SK-N-SH treated with all-trans-retinoic acid at 6 μM for 48 hours (cell line): ENCODE data around the gene VMP1.

Experiments used
- ATAC-seq: fragments of 200-7000 bp; cut with Tn5 transposase; 3 replicates; pipeline ENCODE4 v1.9.1; 2020; ENCODE audit warnings: mild to moderate bottlenecking, moderate library complexity
- ARNTL ChIP-seq: fragments of 450-650 bp; formaldehyde crosslinking; IDR thresholded peaks from 2 replicates; pipeline ENCODE4 v1.5.0; 2020; ENCODE audit warnings: low read depth, mild to moderate bottlenecking, moderate library complexity, borderline replicate concordance
- BACH2 ChIP-seq: fragments of 250-450 bp; sonication (Bioruptor Pico); IDR thresholded peaks from 2 replicates; pipeline ENCODE4 v1.9.0; 2021; ENCODE audit warnings: mild to moderate bottlenecking, borderline replicate concordance
- CSDC2 ChIP-seq: fragments of 250-450 bp; sonication (Bioruptor Pico); IDR thresholded peaks from 2 replicates; pipeline ENCODE4 v1.5.0; 2020; ENCODE audit warnings: mild to moderate bottlenecking, moderate library complexity
- ESRRG ChIP-seq: fragments of 250-450 bp; sonication (Bioruptor Pico); IDR thresholded peaks from 2 replicates; pipeline ENCODE4 v1.6.1; 2021; ENCODE audit warnings: mild to moderate bottlenecking
- GLIS3 ChIP-seq: fragments of 250-450 bp; sonication (Bioruptor Pico); IDR thresholded peaks from 2 replicates; pipeline ENCODE4 v1.5.0; 2020; ENCODE audit warnings: mild to moderate bottlenecking, moderate library complexity
- ISL1 ChIP-seq: fragments of 250-450 bp; sonication (Bioruptor Pico); IDR thresholded peaks from 2 replicates; pipeline ENCODE4 v2.1.2; 2022; ENCODE audit warnings: mild to moderate bottlenecking, moderate library complexity
- PATZ1 ChIP-seq: fragments of 250-450 bp; sonication (Bioruptor Pico); IDR thresholded peaks from 2 replicates; pipeline ENCODE4 v1.8.0; 2020; ENCODE audit warnings: mild to moderate bottlenecking, moderate library complexity, borderline replicate concordance
- POU6F1 ChIP-seq: fragments of 250-450 bp; sonication (Bioruptor Pico); IDR thresholded peaks from 2 replicates; pipeline ENCODE4 v1.8.0; 2021; ENCODE audit warnings: low read depth, mild to moderate bottlenecking, moderate library complexity, borderline replicate concordance
- PPARA ChIP-seq: fragments of 250-450 bp; sonication (Bioruptor Pico); IDR thresholded peaks from 2 replicates; pipeline ENCODE4 v1.5.0; 2020; ENCODE audit warnings: mild to moderate bottlenecking, borderline replicate concordance
- RARB ChIP-seq: fragments of 250-450 bp; sonication (Bioruptor Pico); IDR thresholded peaks from 2 replicates; pipeline ENCODE4 v1.8.0; 2021; ENCODE audit warnings: mild to moderate bottlenecking, moderate library complexity
- SNAI2 ChIP-seq: fragments of 250-450 bp; sonication (Bioruptor Pico); IDR thresholded peaks from 2 replicates; pipeline ENCODE4 v1.5.0; 2020; ENCODE audit warnings: mild to moderate bottlenecking, moderate library complexity
- TCF4 ChIP-seq: fragments of 250-450 bp; sonication (Bioruptor Pico); IDR thresholded peaks from 2 replicates; pipeline ENCODE4 v1.8.0; 2021; ENCODE audit warnings: mild to moderate bottlenecking, moderate library complexity, borderline replicate concordance
- TOX ChIP-seq: fragments of 250-450 bp; sonication (Bioruptor Pico); IDR thresholded peaks from 2 replicates; pipeline ENCODE4 v1.8.0; 2021; ENCODE audit warnings: mild to moderate bottlenecking, moderate library complexity, borderline replicate concordance
- ZC3H10 ChIP-seq: fragments of 250-450 bp; sonication (Bioruptor Pico); IDR thresholded peaks from 2 replicates; pipeline ENCODE4 v1.5.1; 2021; ENCODE audit warnings: mild to moderate bottlenecking, moderate library complexity
- ZFP3 ChIP-seq: fragments of 250-450 bp; sonication (Bioruptor Pico); IDR thresholded peaks from 2 replicates; pipeline ENCODE4 v1.5.0; 2020; ENCODE audit warnings: mild to moderate bottlenecking, moderate library complexity
- ZFP30 ChIP-seq: fragments of 450-650 bp; formaldehyde crosslinking; IDR thresholded peaks from 2 replicates; pipeline ENCODE4 v1.5.0; 2022; ENCODE audit warnings: mild to moderate bottlenecking, moderate library complexity
- ZNF565 ChIP-seq: fragments of 450-650 bp; formaldehyde crosslinking; conservative IDR thresholded peaks from 2 replicates; pipeline ENCODE4 v1.5.0; 2020; ENCODE audit warnings: low read depth, mild to moderate bottlenecking, moderate library complexity
- ZNF70 ChIP-seq: fragments of 450-650 bp; formaldehyde crosslinking; IDR thresholded peaks from 2 replicates; pipeline ENCODE4 v1.5.0; 2020; ENCODE audit warnings: mild to moderate bottlenecking, moderate library complexity
- ZNF8 ChIP-seq: fragments of 450-650 bp; formaldehyde crosslinking; IDR thresholded peaks from 2 replicates; pipeline ENCODE4 v1.5.0; 2020; ENCODE audit warnings: mild to moderate bottlenecking, moderate library complexity
- TF ChIP-seq, protein P1 (sequence below): fragments of 250-450 bp; sonication (Bioruptor Pico); IDR thresholded peaks from 2 replicates; pipeline ENCODE4 v1.5.1; 2021; ENCODE audit warnings: mild to moderate bottlenecking, moderate library complexity
- TF ChIP-seq, protein P2 (sequence below): fragments of 250-450 bp; sonication (Bioruptor Pico); IDR thresholded peaks from 2 replicates; pipeline ENCODE4 v1.5.1; 2020; ENCODE audit warnings: low read depth, mild to moderate bottlenecking, moderate library complexity
- TF ChIP-seq, protein P3 (sequence below): fragments of 250-450 bp; sonication (Bioruptor Pico); IDR thresholded peaks from 2 replicates; pipeline ENCODE4 v1.5.0; 2020; ENCODE audit warnings: mild to moderate bottlenecking, moderate library complexity

Gene VMP1

GRCh38 chr17:59767176-59767575, 59.7 kb downstream of the VMP1 start (continued):
- TF ChIP-seq, protein P1, sequence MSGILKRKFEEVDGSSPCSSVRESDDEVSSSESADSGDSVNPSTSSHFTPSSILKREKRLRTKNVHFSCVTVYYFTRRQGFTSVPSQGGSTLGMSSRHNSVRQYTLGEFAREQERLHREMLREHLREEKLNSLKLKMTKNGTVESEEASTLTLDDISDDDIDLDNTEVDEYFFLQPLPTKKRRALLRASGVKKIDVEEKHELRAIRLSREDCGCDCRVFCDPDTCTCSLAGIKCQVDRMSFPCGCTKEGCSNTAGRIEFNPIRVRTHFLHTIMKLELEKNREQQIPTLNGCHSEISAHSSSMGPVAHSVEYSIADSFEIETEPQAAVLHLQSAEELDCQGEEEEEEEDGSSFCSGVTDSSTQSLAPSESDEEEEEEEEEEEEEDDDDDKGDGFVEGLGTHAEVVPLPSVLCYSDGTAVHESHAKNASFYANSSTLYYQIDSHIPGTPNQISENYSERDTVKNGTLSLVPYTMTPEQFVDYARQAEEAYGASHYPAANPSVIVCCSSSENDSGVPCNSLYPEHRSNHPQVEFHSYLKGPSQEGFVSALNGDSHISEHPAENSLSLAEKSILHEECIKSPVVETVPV: no peak
- TF ChIP-seq, protein P2, sequence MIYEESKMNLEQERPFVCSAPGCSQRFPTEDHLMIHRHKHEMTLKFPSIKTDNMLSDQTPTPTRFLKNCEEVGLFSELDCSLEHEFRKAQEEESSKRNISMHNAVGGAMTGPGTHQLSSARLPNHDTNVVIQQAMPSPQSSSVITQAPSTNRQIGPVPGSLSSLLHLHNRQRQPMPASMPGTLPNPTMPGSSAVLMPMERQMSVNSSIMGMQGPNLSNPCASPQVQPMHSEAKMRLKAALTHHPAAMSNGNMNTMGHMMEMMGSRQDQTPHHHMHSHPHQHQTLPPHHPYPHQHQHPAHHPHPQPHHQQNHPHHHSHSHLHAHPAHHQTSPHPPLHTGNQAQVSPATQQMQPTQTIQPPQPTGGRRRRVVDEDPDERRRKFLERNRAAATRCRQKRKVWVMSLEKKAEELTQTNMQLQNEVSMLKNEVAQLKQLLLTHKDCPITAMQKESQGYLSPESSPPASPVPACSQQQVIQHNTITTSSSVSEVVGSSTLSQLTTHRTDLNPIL (CRISPR knock-in tag): no peak

- ATAC-seq: no peak; the same call in 2 of the 3 replicates
- no peak for TF ChIP-seq ISL1 (CRISPR knock-in tag)
- no peak for TF ChIP-seq CSDC2
- no peak for TF ChIP-seq PPARA (CRISPR knock-in tag)
- TF ChIP-seq SNAI2 (CRISPR knock-in tag): no peak
- no peak for TF ChIP-seq RARB (CRISPR knock-in tag)
- no peak for TF ChIP-seq BACH2 (CRISPR knock-in tag)
- TF ChIP-seq TOX (CRISPR knock-in tag): no peak
- TF ChIP-seq ZC3H10 (CRISPR knock-in tag): no peak
- no peak for TF ChIP-seq ESRRG
- no peak for TF ChIP-seq ZNF70 (CRISPR knock-in tag)
- TF ChIP-seq, protein P1: no peak
- no peak for TF ChIP-seq ZFP30
- no peak for TF ChIP-seq GLIS3 (CRISPR knock-in tag)
- TF ChIP-seq ZFP3 (CRISPR knock-in tag): no peak
- TF ChIP-seq, protein P2 (CRISPR knock-in tag): no peak
- no peak for TF ChIP-seq TCF4 (CRISPR knock-in tag)
- TF ChIP-seq ARNTL (CRISPR knock-in tag): no peak
- no peak for TF ChIP-seq ZNF8 (CRISPR knock-in tag)
- TF ChIP-seq, protein P3, sequence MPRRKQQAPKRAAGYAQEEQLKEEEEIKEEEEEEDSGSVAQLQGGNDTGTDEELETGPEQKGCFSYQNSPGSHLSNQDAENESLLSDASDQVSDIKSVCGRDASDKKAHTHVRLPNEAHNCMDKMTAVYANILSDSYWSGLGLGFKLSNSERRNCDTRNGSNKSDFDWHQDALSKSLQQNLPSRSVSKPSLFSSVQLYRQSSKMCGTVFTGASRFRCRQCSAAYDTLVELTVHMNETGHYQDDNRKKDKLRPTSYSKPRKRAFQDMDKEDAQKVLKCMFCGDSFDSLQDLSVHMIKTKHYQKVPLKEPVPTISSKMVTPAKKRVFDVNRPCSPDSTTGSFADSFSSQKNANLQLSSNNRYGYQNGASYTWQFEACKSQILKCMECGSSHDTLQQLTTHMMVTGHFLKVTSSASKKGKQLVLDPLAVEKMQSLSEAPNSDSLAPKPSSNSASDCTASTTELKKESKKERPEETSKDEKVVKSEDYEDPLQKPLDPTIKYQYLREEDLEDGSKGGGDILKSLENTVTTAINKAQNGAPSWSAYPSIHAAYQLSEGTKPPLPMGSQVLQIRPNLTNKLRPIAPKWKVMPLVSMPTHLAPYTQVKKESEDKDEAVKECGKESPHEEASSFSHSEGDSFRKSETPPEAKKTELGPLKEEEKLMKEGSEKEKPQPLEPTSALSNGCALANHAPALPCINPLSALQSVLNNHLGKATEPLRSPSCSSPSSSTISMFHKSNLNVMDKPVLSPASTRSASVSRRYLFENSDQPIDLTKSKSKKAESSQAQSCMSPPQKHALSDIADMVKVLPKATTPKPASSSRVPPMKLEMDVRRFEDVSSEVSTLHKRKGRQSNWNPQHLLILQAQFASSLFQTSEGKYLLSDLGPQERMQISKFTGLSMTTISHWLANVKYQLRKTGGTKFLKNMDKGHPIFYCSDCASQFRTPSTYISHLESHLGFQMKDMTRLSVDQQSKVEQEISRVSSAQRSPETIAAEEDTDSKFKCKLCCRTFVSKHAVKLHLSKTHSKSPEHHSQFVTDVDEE (CRISPR knock-in tag): no peak
- TF ChIP-seq POU6F1: no peak
- TF ChIP-seq, all 23 proteins: peak for 0
Measured at GRCh38 chr17:59769887-59770286, 62.4 kb downstream of the VMP1 start.

DNA sequence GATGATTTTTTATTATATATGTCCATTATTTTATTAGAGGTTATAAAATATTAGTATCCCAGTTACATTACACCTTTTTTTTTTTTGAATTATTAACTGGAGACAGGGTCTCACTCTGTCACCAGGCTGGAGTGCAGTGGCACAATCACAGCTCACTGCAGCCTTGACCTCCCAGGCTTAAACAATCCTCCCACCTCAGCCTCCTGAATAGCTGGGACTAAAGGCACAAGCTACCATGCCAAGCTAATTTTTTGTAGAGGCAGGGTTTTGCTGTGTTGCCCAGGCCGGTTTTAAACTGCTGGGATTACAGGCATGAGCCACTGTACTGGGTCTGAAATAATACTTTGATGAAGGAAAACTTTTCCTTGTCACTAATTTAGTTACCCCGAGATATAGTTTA, 63.6 kb downstream of the VMP1 start:
- no peak for ATAC-seq
- no peak for TF ChIP-seq ZNF565 (CRISPR knock-in tag)
- TF ChIP-seq, protein P3 (CRISPR knock-in tag): no peak
- TF ChIP-seq ESRRG: no peak
- no peak for TF ChIP-seq ZFP3 (CRISPR knock-in tag)
- TF ChIP-seq RARB (CRISPR knock-in tag): no peak
- TF ChIP-seq POU6F1: no peak
- TF ChIP-seq PATZ1 (CRISPR knock-in tag): no peak
- TF ChIP-seq, all 23 proteins: peak for 0
